Retinal pigment epithelial cell (primary cell): Measurements from ENCODE around the gene PARD3.

Source experiments
- DNase-seq: peaks from one replicate; pipeline ENCODE4 v3.0.0-alpha.2; 2010; ENCODE audit warnings: low read depth
- H3K4me3 ChIP-seq: 2 replicates; pipeline ENCODE4 v1.5.1; 2011; ENCODE audit warnings: mild to moderate bottlenecking, low read length, control low read depth, moderate library complexity
- CTCF ChIP-seq: conservative IDR thresholded peaks from 2 replicates; pipeline ENCODE4 v1.5.1; 2011; ENCODE audit warnings: low read depth, low read length, control low read depth, inconsistent platforms

PARD3 gene

GRCh38 chr10:34347131-34347530 is 468.0 kb downstream of the PARD3 start:
- no peak overlapping the region for H3K4me3 ChIP-seq
- no peak for TF ChIP-seq CTCF
- no peak for DNase-seq

GRCh38 chr10:34346516-34347100 is 468.5 kb downstream of the PARD3 start:
- DNase-seq = no peak
- no peak overlapping the region for H3K4me3 ChIP-seq

GRCh38 chr10:34345383-34345782 is 469.7 kb downstream of the PARD3 start:
- H3K4me3 ChIP-seq = no peak overlapping the region
- no peak for DNase-seq
- TF ChIP-seq CTCF = no peak

More at GRCh38 chr10:34346516-34347100, 468.5 kb downstream of the PARD3 start:
- no peak for TF ChIP-seq CTCF

GRCh38 chr10:34343764-34344163 is 471.3 kb downstream of the PARD3 start:
- TF ChIP-seq CTCF = no peak
- H3K4me3 ChIP-seq = no peak overlapping the region
- no peak for DNase-seq

GRCh38 chr10:34341473-34341872 is 473.6 kb downstream of the PARD3 start:
- no peak for TF ChIP-seq CTCF
- DNase-seq = no peak

GRCh38 chr10:34340934-34341333 is 474.2 kb downstream of the PARD3 start:
- DNase-seq = no peak
- no peak overlapping the region for H3K4me3 ChIP-seq
- no peak for TF ChIP-seq CTCF

More at GRCh38 chr10:34341473-34341872, 473.6 kb downstream of the PARD3 start:
- H3K4me3 ChIP-seq = no peak overlapping the region

- TF ChIP-seq CTCF = no peak
- H3K4me3 ChIP-seq = no peak overlapping the region
Measured at GRCh38 chr10:34339816-34340553, 475.1 kb downstream of the PARD3 start.

More at GRCh38 chr10:34339816-34340553, 475.1 kb downstream of the PARD3 start:
- peak; percentile 71 for DNase-seq
